Stimulated activated CD4-positive, alpha-beta T cell treated with anti-CD3 and anti-CD28 coated beads, Interleukin-1b, Interleukin-23, amount 100 ng/mL, for 1 hour (primary cell): ENCODE results near the gene INTS6L.
A peak's percentile ranks its signal among the peaks of the same experiment; 100 is the strongest.

Source experiments
- DNase-seq, 2 donors: peaks; one replicate each; pipeline ENCODE4 v3.0.0-alpha.2; 2020; ENCODE audit warnings: low read depth in 2 of 2

INTS6L gene

DNA sequence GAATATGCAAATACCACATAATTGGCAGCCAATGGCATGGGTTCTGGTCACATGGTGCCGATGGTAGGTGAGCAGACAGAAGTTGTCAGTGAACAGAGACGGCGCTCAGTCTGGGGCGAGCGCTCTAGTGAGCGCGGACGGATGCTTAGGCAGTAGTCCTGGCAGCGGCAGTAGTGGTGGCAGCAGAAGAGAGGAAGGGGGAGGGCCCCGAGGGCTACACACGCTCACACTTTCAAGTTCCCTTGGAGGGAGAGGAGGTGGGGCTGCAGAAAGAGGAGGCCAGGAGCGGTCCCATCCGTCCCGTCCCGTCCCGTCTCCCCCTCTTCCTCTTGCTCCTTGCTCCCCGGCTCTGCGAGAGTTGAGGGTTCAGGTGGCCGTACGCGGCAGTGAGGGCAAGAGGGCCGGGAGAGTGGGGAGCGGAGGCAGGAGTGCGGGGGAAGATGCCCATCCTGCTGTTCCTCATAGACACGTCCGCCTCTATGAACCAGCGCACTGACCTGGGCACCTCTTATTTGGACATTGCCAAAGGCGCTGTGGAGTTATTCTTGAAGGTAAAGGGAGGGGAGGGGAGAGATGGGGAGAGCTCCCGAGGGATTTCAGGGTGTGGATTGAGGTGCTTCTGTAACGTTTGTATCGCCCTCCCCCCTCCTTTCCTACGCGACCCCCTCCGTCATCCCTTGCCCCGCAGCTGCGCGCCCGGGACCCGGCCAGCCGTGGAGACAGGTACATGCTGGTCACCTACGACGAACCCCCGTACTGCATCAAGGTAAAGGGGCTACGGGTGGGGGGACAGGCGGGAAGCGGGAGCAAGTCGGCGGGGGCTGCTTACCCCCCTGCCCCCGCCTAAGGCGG is at the start of gene INTS6L:
Gene INTS6L, plus strand, starts transcription at position 108 of the 852 bp plus-strand sequence. Its CDS starts 333 bp downstream, at position 441.
- DNase-seq = peak; percentile 51 to 69

GRCh38 chrX:135476378-135476777 is 44.1 kb upstream of the INTS6L start:
- no peak for DNase-seq

DNA sequence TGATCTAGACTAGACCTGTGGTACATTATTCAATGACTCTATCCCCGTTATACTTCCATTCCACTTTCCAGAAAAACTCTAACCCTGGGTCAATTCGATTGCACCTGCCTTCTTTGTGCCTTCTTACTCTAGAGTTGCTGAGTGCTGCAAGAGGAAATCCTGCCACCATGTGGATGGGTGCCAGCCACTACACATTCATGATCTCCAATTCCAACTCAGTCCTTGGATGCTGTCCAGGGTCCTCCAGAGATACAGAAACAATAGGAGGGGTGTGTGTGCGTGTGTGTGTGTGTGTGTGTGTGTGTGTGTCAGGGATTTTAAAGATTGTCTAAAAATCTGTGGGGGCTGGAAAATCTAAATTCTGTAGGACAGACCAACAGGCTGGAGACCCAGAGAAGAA is 42.9 kb upstream of the INTS6L start:
- DNase-seq = peak in 1 of 2 donors; percentile 0

- DNase-seq = no peak
These were observed 40.4 kb upstream of the INTS6L start for GRCh38 chrX:135480076-135480475.

GRCh38 chrX:135481696-135482179 is 38.7 kb upstream of the INTS6L start:
- no peak for DNase-seq

DNA sequence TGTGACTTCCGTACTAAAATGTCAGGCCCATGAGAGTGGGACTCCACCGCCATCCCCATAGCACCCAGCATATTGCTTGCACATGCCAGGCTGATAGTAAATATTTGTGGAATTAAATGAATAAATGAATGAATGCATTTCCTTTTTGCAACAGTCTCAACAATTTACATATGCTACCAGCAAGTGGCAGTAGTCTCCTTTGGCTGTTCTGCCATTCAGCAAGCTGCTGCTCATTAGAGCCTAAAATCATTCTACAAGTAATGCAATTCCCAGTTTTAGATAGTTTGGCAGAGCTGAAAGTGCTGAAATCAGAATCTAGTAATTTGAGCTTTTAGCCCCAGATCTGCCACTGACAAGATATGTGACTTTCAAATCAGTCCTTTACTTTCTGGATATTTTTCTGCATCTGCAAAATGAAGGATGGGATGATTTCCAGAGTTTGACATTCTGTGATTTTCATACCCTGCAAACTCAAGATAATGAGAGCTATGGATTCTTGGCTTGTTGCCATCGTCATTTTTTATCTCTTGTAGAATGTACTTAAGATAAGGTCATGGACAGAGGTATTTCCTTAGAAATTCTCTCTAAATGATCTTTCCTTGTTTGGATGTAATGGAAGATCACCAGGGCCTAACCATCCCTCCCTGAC is 35.7 kb upstream of the INTS6L start:
- DNase-seq = no peak

DNA sequence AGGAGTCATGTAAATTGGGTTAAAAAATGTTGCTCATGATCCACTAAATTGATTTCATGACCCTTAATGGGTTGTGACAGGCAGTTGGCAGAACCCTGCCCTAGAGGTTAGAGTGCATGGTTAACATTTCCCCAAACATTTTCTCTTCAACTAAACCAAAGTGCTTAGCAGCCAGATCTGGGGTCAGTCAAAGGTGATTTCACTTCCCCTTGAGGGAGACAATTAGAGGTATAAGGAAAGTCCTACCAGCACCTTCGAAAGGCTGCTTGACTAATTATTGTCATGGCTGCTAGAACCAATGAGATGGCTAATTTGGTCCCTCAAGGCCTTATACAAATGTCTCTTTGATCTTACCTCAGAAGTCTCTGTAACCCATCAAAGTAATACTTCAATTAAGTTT is 30.9 kb upstream of the INTS6L start:
- no peak for DNase-seq

DNA sequence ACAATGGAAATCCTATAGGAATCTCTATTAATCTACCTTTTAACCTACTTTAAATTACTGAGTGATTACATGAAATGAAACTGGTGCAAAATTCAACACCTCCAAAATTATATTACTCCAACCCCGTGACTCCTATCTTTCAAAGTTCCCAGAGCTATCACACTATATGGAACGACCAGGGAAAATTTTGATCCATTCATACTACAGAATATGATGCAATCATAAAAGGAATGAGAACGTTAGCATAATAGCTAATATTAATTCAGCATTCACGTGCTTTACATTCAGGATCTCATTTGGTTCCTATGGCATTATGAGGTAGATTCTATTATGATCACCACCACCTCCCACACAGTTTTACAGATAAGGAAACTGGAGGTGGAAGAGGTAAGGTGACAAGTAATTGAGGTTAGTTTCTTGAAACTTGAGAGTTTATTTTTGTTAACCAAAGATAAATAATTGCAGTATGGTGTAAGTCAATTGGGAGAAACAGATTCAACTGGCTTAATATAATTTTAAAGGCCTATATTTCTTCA is 29.4 kb upstream of the INTS6L start:
- DNase-seq = no peak

- DNase-seq = no peak
These were observed 26.0 kb upstream of the INTS6L start for GRCh38 chrX:135494453-135494852.

- no peak for DNase-seq
These were observed 22.7 kb upstream of the INTS6L start for GRCh38 chrX:135497736-135498135.

DNA sequence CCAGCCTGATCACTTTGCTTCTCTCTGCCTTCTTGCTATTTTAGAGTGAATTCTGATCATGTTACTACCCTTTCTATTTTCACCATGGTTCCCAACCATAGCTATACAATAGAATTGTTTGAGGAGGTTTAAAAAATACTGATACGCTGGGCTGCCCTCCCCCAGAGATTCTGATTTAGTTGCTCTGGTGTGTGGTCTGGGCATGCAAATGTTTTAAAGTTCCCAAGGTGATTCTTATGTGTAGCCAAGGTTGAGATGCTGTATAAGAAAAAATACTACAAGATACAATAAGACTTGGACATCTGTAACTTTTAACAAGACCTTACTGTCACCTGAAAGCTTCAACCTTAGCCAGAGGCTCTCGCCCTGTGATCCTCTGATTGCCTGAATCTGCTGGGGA is 22.2 kb upstream of the INTS6L start:
- DNase-seq = no peak

GRCh38 chrX:135505351-135505750 is 15.1 kb upstream of the INTS6L start:
- DNase-seq = no peak

- no peak for DNase-seq
These were observed 10.6 kb upstream of the INTS6L start for GRCh38 chrX:135509885-135510284.

GRCh38 chrX:135512508-135513129 is 7.8 kb upstream of the INTS6L start:
- DNase-seq = no peak

DNA sequence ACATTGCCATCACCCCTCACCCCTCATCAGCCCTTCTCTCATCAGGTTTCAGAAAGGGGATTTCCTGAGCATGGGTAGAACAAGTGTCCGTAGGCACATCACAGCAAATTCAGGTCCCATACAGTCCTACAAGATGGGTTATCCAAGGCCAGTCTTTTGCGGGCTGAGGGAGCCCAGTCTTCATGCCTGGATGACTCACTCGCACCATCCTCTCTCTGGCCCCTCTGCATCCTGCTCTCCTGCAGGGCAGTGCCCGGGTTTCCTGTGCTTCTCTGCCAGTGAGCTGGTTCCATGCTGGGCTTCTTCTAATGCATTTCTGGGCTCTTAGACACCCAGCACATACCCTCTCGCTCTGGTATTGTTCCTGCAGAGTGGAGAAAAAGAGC is 7.3 kb upstream of the INTS6L start:
- DNase-seq = no peak

GRCh38 chrX:135516376-135516775 is 4.1 kb upstream of the INTS6L start:
- no peak for DNase-seq

DNA sequence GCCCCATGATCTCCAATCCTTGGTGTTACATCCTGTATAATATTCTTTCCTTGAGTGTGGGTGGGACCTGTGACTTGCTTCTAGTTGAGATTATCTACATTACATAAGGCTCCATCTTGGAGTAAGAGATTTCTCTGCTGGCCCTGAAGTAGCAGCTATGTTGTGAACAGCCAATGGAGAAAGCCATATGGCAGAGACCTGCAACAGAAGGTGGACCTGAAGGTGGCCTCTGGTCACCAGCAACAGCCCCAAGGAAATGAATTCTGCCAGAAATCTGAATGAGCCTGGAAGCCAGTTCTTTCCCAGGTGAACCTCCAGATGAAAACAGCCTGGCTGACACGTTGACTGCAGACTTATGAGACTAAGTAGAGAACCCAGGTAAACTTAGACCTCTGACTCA is 2.3 kb upstream of the INTS6L start:
- DNase-seq = no peak

- DNase-seq = no peak
These were observed 373 bp upstream of the INTS6L start for GRCh38 chrX:135520022-135520552.

DNA sequence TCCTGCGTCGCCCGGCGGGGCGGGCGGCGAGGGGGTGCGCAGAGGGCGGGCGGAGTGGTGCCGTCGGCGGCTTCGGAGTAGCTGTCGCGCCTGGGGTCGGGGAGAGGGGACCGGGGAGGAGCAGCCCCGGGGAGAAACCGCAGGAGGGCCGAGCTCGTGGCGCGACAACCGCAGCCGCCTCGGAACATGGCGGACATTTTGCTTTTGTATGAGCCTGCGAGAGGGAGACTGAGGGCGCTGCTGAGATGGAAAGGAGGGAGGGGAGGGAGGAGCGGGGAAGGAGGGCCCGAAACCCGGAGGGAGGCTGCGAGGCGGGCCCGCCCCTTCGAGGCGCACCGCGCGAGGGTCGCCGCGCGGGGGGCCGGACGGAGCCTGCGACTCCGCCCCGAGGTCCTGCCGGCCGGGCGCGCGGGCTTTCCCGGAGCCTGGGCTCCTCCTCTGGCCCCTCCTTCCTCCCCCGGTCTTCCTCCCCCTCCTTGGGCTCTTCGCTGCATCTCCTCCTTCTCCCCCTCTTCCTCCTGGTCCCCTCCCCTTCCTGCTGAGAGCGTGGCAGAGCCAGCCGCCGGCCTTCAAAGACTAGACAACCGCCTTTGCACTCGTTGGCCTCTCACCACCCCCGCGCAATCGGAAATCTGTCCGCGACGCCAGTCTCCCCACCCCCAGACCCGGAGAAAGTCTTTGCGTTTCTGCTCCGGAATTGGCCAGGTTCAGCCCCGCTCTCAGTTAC is 1.1 kb downstream of the INTS6L start:
- peak; percentile 51 to 66 for DNase-seq

DNA sequence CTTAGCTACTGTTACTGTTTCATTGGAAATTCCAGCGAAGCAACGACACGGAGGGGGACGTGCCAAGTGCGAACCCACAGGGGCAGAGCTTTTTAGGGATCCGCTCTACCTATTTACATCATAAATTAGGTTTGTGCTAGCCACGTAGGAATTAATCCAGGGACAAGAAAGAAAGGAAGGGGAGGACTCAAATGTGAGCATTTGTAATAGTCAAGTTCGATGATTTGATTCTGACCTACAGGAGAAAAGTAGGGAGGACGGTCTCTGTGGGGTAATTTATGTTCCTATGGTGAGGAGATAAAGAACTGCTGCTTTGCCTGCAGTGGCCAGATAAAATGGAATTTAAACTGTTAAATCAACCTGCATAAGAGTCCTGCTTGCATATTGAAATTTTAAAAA is 1.7 kb downstream of the INTS6L start:
- no peak for DNase-seq

DNA sequence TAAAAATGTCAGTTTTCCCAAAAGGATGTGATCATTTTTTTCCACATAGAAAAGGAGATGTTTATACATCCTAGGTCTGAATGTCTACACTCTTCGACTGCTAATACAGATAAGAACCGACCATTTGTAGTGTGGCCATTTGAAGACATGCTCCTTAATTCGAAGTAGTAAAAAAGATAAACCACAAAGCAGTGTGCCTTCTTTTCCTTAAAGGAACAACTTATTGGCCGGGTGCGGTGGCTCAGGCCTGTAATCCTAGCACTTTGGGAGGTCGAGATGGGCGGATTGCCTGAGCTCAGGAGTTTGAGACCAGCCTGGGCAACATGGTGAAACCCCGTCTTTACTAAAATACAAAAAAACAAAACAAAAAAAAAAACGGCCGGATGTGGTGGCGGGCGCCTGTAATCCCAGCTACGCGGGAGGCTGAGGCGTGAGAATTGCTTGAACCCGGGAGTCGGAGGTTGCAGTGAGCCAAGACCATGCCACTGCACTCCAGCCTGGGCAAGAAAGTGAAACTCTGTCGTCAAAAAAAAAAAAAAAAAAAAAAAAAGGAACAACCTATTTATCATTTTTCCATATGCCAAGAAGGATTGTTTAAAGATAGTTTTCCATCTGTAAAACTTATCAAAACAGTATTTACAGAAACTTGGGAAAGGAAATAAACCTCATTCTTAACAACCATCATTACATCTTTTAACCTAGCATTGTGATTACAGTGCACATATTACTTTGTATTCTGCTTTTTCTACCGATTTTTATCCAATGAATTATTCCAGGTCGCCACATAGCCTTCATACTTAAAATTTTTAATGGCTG is 2.6 kb downstream of the INTS6L start:
- DNase-seq = no peak
